Smooth muscle cell (in vitro differentiated cells): ENCODE measurements around the gene CXCL3. TPM values are rescaled to one million over a fixed set of nuclear protein-coding genes. Genes with fewer than 3 reads are reported as not detected.

Experiments
- DNase-seq: peaks from one replicate; lab custom pipeline; 2025; ENCODE audit not compliant: unreplicated experiment; lab: John Stamatoyannopoulos, UW
- H2AFZ ChIP-seq: fragments of 200-600 bp; sonication (generic); 2 replicates; pipeline ENCODE4 v1.6.0; 2016; ENCODE audit warnings: antibody characterized with exemption, low read depth, mild to moderate bottlenecking
- H3F3A ChIP-seq: fragments of 200-600 bp; sonication (generic); 2 replicates; pipeline ENCODE4 v1.6.0; 2017; ENCODE audit warnings: antibody characterized with exemption, low read depth
- H3K27ac ChIP-seq: fragments of 200-600 bp; sonication (generic); 2 replicates; pipeline ENCODE4 v1.5.1; 2016; ENCODE audit warnings: low read depth, mild to moderate bottlenecking
- H3K27me3 ChIP-seq: fragments of 200-600 bp; sonication (generic); 2 replicates; pipeline ENCODE4 v1.6.1; 2016; ENCODE audit warnings: low read depth, mild to moderate bottlenecking
- H3K36me3 ChIP-seq: fragments of 200-600 bp; sonication (generic); 2 replicates; pipeline ENCODE4 v1.5.1; 2016; ENCODE audit warnings: low read depth
- H3K4me1 ChIP-seq: fragments of 200-600 bp; sonication (generic); 2 replicates; pipeline ENCODE4 v1.5.1; 2016; ENCODE audit warnings: low read depth
- H3K4me2 ChIP-seq: fragments of 200-600 bp; sonication (generic); 2 replicates; pipeline ENCODE4 v1.6.0; 2016; ENCODE audit warnings: mild to moderate bottlenecking
- H3K4me3 ChIP-seq: fragments of 200-600 bp; sonication (generic); 2 replicates; pipeline ENCODE4 v1.5.1; 2016; ENCODE audit warnings: mild to moderate bottlenecking
- H3K79me2 ChIP-seq: fragments of 200-600 bp; sonication (generic); 2 replicates; pipeline ENCODE4 v1.6.0; 2016; ENCODE audit warnings: low read depth, mild to moderate bottlenecking
- H3K9ac ChIP-seq: fragments of 200-600 bp; sonication (generic); 2 replicates; pipeline ENCODE4 v1.6.0; 2016; ENCODE audit warnings: low read depth
- H3K9me3 ChIP-seq: fragments of 200-600 bp; sonication (generic); replicated peaks from 2 replicates; pipeline ENCODE4 v1.5.1; 2016; ENCODE audit warnings: low read depth
- H4K20me1 ChIP-seq: fragments of 200-600 bp; sonication (generic); 2 replicates; pipeline ENCODE4 v1.6.0; 2016; ENCODE audit warnings: low read depth
- WGBS: methylation state at CpG from one replicate; pipeline ENCODE4 v1.1.7; 2016; ENCODE audit warnings: low lambda C conversion rate; 5-methylcytosine and 5-hydroxymethylcytosine counted together
- polyA plus RNA-seq: library from polyadenylated mRNA; unstranded; fragments of >200 nt; fragmentation: Nextera tagmentation; extraction: Ambion mirVana; gene quantifications from 2 replicates; pipeline ENCODE4 v1.2.1, GENCODE V29; 2016
- total RNA-seq: library from RNA; depleted of rRNA; stranded (reverse); fragments of >200 nt; gene quantifications from 2 replicates; pipeline ENCODE4 v1.2.3, GENCODE V29; 2014
- TF ChIP-seq, protein P1 (sequence below): fragments of 200-600 bp; sonication (generic); IDR thresholded peaks from 2 replicates; pipeline ENCODE4 v1.5.1; 2017; ENCODE audit warnings: borderline replicate concordance, mild to moderate bottlenecking, antibody characterized with exemption; ENCODE audit not compliant: insufficient read depth, poor library complexity, severe bottlenecking

CXCL3 gene
- total and polyA plus RNA-seq, 2 experiments from 2014 or later, result 1.6 to 5.6 TPM

DNA sequence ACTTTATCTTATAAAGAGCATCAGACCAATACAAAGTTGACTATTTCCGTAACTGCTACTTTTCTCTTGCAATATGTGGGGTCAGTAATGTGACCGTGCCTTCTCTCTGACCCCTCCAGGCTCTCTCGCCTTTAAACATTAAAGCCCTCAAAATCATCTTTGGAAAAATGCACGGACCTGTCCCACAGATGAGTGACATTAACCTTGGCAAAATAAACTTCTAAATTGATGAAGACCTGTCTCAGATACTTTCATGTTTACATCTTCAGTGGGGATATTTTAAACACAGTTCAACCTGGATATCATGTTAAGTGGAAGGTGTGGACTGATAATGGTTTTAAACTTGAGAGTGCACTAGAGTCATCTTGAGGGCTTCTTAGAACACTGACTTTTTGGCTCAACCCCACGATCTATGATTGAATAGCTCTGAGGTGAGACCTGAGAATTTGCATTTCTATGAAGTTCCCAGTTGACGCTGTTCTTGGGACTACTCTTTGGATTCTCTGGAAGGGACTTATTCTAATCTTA, 26.7 kb upstream of the CXCL3 start:
- TF ChIP-seq, protein P1, sequence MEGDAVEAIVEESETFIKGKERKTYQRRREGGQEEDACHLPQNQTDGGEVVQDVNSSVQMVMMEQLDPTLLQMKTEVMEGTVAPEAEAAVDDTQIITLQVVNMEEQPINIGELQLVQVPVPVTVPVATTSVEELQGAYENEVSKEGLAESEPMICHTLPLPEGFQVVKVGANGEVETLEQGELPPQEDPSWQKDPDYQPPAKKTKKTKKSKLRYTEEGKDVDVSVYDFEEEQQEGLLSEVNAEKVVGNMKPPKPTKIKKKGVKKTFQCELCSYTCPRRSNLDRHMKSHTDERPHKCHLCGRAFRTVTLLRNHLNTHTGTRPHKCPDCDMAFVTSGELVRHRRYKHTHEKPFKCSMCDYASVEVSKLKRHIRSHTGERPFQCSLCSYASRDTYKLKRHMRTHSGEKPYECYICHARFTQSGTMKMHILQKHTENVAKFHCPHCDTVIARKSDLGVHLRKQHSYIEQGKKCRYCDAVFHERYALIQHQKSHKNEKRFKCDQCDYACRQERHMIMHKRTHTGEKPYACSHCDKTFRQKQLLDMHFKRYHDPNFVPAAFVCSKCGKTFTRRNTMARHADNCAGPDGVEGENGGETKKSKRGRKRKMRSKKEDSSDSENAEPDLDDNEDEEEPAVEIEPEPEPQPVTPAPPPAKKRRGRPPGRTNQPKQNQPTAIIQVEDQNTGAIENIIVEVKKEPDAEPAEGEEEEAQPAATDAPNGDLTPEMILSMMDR, result no peak
- 88% methylated on average over 6 of the region's 6 CpGs for WGBS
- no peaks in the 10 kb centered on the region for H3K79me2 ChIP-seq

DNA sequence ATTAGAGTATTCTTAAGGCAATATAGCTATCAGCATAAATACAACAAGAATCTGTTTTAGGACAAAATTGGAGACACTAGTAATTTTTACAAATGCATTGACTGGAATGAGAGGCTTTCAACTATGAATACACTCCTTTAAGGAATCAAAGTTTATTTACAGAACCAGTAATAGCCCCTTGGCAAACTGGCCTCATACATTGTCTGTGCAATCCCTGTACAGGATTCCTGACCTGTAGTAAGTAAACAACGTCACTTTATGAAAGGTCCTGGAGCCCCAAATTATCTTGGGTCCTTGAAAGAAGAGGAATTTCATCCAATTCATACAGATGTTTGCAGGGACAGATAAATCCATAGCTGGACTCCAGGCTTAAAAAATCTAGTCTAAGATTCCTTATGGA, 25.4 kb upstream of the CXCL3 start:
- no peak overlapping the region for H3K4me2 ChIP-seq
- no peaks in the 10 kb centered on the region for H3K79me2 ChIP-seq
- H3K9me3 ChIP-seq, result no peaks in the 10 kb centered on the region
- no peaks in the 10 kb centered on the region for H3K4me1 ChIP-seq
- H3K9ac ChIP-seq, result no peak overlapping the region
- no peaks in the 10 kb centered on the region for H3K27me3 ChIP-seq
- H3K27ac ChIP-seq, result no peak overlapping the region
- no peaks in the 10 kb centered on the region for H4K20me1 ChIP-seq
- no peaks in the 10 kb centered on the region for H3F3A ChIP-seq
- TF ChIP-seq, protein P1, result no peak
- H3K4me3 ChIP-seq, result no peak overlapping the region
- H2AFZ ChIP-seq, result no peak overlapping the region
- 89% methylated on average over 1 of the region's 1 CpG for WGBS
- H3K36me3 ChIP-seq, result peaks cover 1% of the 10 kb centered on the region
- no peak for DNase-seq

More for the DNA sequence above, 26.7 kb upstream of the CXCL3 start:
- H3K27ac ChIP-seq, result no peak overlapping the region
- H3F3A ChIP-seq, result no peaks in the 10 kb centered on the region
- H3K36me3 ChIP-seq, result peaks cover 3% of the 10 kb centered on the region
- no peak overlapping the region for H3K4me2 ChIP-seq
- no peak overlapping the region for H2AFZ ChIP-seq
- no peak for DNase-seq
- H3K9ac ChIP-seq, result no peak overlapping the region
- H3K27me3 ChIP-seq, result no peaks in the 10 kb centered on the region
- H4K20me1 ChIP-seq, result no peaks in the 10 kb centered on the region
- no peaks in the 10 kb centered on the region for H3K9me3 ChIP-seq
- H3K4me3 ChIP-seq, result no peak overlapping the region
- no peaks in the 10 kb centered on the region for H3K4me1 ChIP-seq

DNA sequence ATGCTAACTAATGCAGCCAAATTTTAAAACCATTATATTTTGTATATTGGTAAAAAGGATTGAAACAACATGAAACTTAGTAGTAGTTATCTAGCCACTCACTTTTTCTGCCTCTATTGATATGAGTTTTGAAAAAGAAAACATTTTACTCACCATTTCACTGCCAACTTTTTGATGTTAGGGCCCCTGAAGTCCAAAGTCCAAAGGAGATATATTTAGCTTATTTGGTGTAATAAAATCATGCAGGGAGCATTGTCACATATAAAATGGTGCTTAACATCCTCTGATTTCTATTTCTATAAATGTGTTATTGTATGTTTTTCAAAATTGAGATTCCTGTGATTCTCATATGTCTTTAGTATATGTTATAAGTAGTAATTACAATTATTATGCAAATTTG, 24.5 kb upstream of the CXCL3 start:
- no peaks in the 10 kb centered on the region for H3K27me3 ChIP-seq
- no peak for DNase-seq
- no peak overlapping the region for H3K27ac ChIP-seq
- H3K4me1 ChIP-seq, result no peaks in the 10 kb centered on the region
- H3K9me3 ChIP-seq, result no peaks in the 10 kb centered on the region
- H3K4me3 ChIP-seq, result no peak overlapping the region
- no peaks in the 10 kb centered on the region for H3F3A ChIP-seq
- H3K79me2 ChIP-seq, result no peaks in the 10 kb centered on the region
- H2AFZ ChIP-seq, result no peak overlapping the region
- H3K36me3 ChIP-seq, result no peaks in the 10 kb centered on the region
- H3K4me2 ChIP-seq, result no peak overlapping the region
- TF ChIP-seq, protein P1, result no peak
- H4K20me1 ChIP-seq, result no peaks in the 10 kb centered on the region
- H3K9ac ChIP-seq, result no peak overlapping the region

DNA sequence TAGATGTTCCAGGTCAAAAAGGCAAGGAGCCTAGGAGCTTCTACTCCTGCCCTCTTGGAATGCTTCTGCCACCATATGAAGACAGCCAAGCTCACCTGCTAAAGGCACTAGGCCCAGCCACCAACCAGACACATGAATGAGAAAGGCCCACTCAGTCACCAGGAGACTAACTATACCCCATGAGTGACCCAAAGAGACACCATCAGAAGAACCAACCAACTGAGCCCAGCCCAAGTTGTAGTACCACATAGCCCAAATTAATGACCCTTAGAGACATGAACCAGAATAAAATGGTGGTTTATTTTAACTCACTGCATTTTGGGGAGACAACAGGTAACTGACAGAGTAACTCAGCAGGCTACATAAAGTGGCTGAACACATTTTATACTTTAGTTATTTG, 22.9 kb upstream of the CXCL3 start:
- no peaks in the 10 kb centered on the region for H3K36me3 ChIP-seq
- no peaks in the 10 kb centered on the region for H3K4me1 ChIP-seq
- TF ChIP-seq, protein P1, result no peak

More for the DNA sequence above, 22.9 kb upstream of the CXCL3 start:
- H3K27ac ChIP-seq, result no peak overlapping the region
- H3K9ac ChIP-seq, result no peak overlapping the region
- no peak overlapping the region for H3K4me3 ChIP-seq
- H3K27me3 ChIP-seq, result no peaks in the 10 kb centered on the region
- no peak overlapping the region for H2AFZ ChIP-seq
- no peaks in the 10 kb centered on the region for H4K20me1 ChIP-seq
- DNase-seq, result no peak
- no peaks in the 10 kb centered on the region for H3K79me2 ChIP-seq
- H3K9me3 ChIP-seq, result no peaks in the 10 kb centered on the region
- no peaks in the 10 kb centered on the region for H3F3A ChIP-seq
- no peak overlapping the region for H3K4me2 ChIP-seq
